Measurements from ENCODE around the gene CES4A. TPM values are rescaled to one million over a fixed set of nuclear protein-coding genes. Genes with fewer than 3 reads are reported as not detected.

Gene CES4A
- total RNA-seq, 2 experiments from 2014 or later, result 8.1 to 11.7 TPM

- CTCF ChIA-PET, result interaction anchor here (0.7 to 21.0 kb wide), 20 partner anchors 11 to 165 kb away, joined by 3 to 395 read pairs (median 10); partner anchors contain the start of genes B3GNT9, CBFB, FBXL8 and HSF4
- no peak overlapping the region for H3K4me3 Mint-ChIP-seq
- H3K27ac Mint-ChIP-seq, result no peak overlapping the region
- H3K36me3 Mint-ChIP-seq, result no peaks in the 10 kb centered on the region
- H3K27me3 Mint-ChIP-seq, result no peaks in the 10 kb centered on the region
- ATAC-seq (no peak), DNase-seq (no peak)
- H3K4me1 Mint-ChIP-seq, result peaks cover 37% of the 10 kb centered on the region
- H3K9me3 Mint-ChIP-seq (ENCODE audit: low read depth), result no peaks in the 10 kb centered on the region
These were observed 30.8 kb downstream of the CES4A start for GRCh38 chr16:67019171-67019570.

DNA sequence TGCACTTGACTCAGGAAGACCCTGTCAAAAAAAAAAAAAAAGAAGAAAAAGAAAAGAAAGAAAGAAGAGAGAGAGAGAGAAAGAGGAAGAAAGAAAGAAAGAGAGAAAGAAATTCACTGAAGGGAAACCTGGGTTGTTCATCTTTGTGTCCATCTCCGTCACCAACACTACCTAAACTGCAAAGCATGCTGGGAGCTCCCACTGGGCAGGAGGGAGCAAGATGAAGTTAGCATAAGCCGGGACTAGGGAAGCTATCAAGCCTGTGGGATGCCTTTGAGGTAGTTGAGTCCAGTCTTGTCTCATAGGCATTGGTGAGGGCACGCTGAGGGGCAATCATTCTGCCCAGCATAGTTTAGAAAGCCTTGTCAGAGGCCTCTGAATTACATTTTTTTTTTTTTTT, 32.9 kb downstream of the CES4A start:
- H3K4me3 Mint-ChIP-seq, result no peak overlapping the region
- H3K27ac Mint-ChIP-seq, result no peak overlapping the region
- peaks cover 32% of the 10 kb centered on the region for H3K4me1 Mint-ChIP-seq
- H3K36me3 Mint-ChIP-seq, result no peaks in the 10 kb centered on the region
- peak; percentile 37 for DNase-seq
- no peak for ATAC-seq
- CTCF ChIA-PET, result interaction anchor here (0.7 to 21.0 kb wide), 6 partner anchors 20 to 439 kb away, joined by 3 to 395 read pairs (median 4); partner anchors contain the start of genes B3GNT9, FBXL8, HSF4 and TRADD
- H3K9me3 Mint-ChIP-seq (ENCODE audit: low read depth), result no peaks in the 10 kb centered on the region
- no peaks in the 10 kb centered on the region for H3K27me3 Mint-ChIP-seq

DNA sequence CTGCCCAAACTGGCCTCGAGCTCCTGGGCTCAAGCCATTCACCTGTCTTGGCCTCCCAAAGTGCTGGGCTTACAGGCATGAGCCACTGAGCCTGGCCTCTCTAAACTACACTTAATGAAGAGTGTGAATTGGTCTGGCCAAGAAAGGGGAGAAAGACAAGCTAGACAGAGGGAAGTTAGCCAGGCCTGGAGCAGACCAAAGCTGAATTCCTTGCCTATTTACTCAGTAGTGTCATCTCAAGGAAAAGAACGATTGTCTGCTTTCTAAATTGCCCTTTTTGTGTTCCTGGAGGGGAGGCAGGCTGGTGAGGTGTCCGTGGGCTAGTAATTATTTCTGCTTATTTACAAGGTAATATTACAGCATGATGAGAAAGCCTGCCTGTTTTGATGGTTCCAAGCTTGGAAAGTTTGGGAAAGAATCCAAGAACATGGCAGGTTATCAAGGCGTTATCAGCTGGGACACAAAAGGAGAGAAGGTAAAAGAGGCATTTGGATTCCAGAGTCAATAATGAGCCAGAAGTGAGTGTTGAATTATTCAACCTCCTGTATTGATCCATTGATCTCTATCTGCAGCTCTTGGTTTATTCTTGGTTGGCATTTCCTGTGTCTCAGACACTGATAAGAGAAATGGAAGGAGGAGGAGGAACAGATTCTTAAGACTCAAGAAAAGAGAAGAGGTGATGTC, 34.3 kb downstream of the CES4A start:
- no peaks in the 10 kb centered on the region for H3K36me3 Mint-ChIP-seq
- CTCF ChIA-PET, result interaction anchor here (0.7 to 21.0 kb wide), 7 partner anchors 10 to 135 kb away, joined by 3 to 395 read pairs (median 7); partner anchors contain the start of genes B3GNT9, FBXL8, HSF4 and TRADD

DNA sequence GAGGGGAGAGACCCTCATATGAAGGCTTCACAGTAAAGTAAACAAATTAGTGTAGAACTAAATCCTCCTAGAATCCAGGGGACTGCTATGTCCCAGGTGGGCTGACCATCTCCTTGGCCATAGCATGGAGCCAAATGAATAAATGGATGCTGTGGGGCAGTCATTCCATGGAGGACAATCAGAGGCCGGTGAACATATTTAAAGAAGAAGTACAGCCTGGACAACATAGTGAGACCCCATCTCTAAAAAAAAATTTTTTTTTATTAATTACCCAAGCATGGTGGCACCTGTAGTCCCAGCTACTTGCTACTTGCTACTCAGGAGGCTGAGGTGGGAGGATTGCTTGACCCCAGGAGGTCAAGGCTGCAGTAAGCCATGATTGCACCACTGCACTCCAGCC, 35.3 kb downstream of the CES4A start:
- Mint-ChIP-seq H3K27me3 (no peaks in the 10 kb centered on the region), H3K9me3 (ENCODE audit: low read depth) (no peaks in the 10 kb centered on the region), H3K36me3 (no peaks in the 10 kb centered on the region), H3K4me1 (peaks cover 23% of the 10 kb centered on the region), H3K4me3 (no peak overlapping the region), H3K27ac (no peak overlapping the region)
- CTCF ChIA-PET, result interaction anchor here (0.8 to 21.0 kb wide), 3 partner anchors 11 to 134 kb away, joined by 3 to 395 read pairs (median 60); partner anchors contain the start of genes B3GNT9, FBXL8, HSF4 and TRADD
- ATAC-seq, result no peak
- no peak for DNase-seq

More for the DNA sequence above, 34.3 kb downstream of the CES4A start:
- Mint-ChIP-seq H3K4me3 (no peak overlapping the region), H3K9me3 (ENCODE audit: low read depth) (no peaks in the 10 kb centered on the region), H3K27me3 (no peaks in the 10 kb centered on the region), H3K27ac (no peak overlapping the region), H3K4me1 (peaks cover 27% of the 10 kb centered on the region)
- DNase-seq (no peak), ATAC-seq (no peak)

- Mint-ChIP-seq H3K9me3 (ENCODE audit: low read depth) (no peaks in the 10 kb centered on the region), H3K27ac (peak overlapping the region; percentile 68), H3K36me3 (no peaks in the 10 kb centered on the region), H3K4me1 (peaks cover 23% of the 10 kb centered on the region), H3K27me3 (no peaks in the 10 kb centered on the region), H3K4me3 (no peak overlapping the region)
- CTCF ChIA-PET, result interaction anchor here (0.6 to 21.0 kb wide), 4 partner anchors 12 to 158 kb away, joined by 3 to 395 read pairs (median 32); partner anchors contain the start of genes B3GNT9, FBXL8, HSF4 and TRADD
- ATAC-seq (no peak), DNase-seq (no peak)
These were observed 36.2 kb downstream of the CES4A start for GRCh38 chr16:67024384-67025209.

DNA sequence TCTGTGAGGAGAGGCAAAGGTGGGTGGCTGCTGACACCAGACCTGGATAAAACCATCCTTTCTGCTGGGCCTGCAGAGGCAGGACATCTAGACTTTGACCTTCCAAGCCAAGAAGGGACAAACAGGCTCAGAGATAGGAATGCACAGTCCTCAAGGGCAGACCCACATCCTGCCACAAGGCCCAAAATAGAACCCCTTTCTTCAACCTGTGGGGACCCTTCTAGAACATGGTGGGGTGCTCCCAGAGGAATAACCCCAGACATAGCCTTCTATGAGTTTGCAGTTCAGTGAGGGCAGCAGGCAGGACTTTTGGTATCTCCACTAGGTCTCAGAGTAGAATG, 36.8 kb downstream of the CES4A start:
- Mint-ChIP-seq H3K4me3 (no peak overlapping the region), H3K4me1 (peaks cover 25% of the 10 kb centered on the region), H3K36me3 (peaks cover 4% of the 10 kb centered on the region), H3K9me3 (ENCODE audit: low read depth) (no peaks in the 10 kb centered on the region), H3K27ac (peak overlapping the region; percentile 68), H3K27me3 (no peaks in the 10 kb centered on the region)
- DNase-seq (peak; percentile 43), ATAC-seq (no peak)
- CTCF ChIA-PET, result interaction anchor here (10.5 to 21.0 kb wide), 2 partner anchors 12 to 133 kb away, joined by 60 to 395 read pairs; partner anchors contain the start of genes B3GNT9, FBXL8, HSF4 and TRADD

- DNase-seq (peak; percentile 33), ATAC-seq (no peak)
- Mint-ChIP-seq H3K27me3 (no peaks in the 10 kb centered on the region), H3K9me3 (ENCODE audit: low read depth) (no peaks in the 10 kb centered on the region), H3K4me3 (no peak overlapping the region), H3K36me3 (peaks cover 13% of the 10 kb centered on the region), H3K4me1 (peaks cover 36% of the 10 kb centered on the region), H3K27ac (no peak overlapping the region)
- CTCF ChIA-PET, result interaction anchor here (0.8 to 10.5 kb wide), 11 partner anchors 8 to 159 kb away, joined by 3 to 75 read pairs (median 7); no protein-coding TSS in a partner anchor
These were observed 38.2 kb downstream of the CES4A start for GRCh38 chr16:67026570-67026969.

GRCh38 chr16:67027046-67027445, 38.7 kb downstream of the CES4A start:
- H3K4me3 Mint-ChIP-seq, result no peak overlapping the region
- peaks cover 41% of the 10 kb centered on the region for H3K4me1 Mint-ChIP-seq
- ATAC-seq (no peak), DNase-seq (peak; percentile 34)
- H3K27me3 Mint-ChIP-seq, result no peaks in the 10 kb centered on the region
- CTCF ChIA-PET, result interaction anchor here (1.1 to 10.5 kb wide), 9 partner anchors 8 to 135 kb away, joined by 3 to 75 read pairs (median 9); partner anchors contain the start of gene B3GNT9
- no peaks in the 10 kb centered on the region for H3K9me3 Mint-ChIP-seq (ENCODE audit: low read depth)
- no peak overlapping the region for H3K27ac Mint-ChIP-seq
- peaks cover 18% of the 10 kb centered on the region for H3K36me3 Mint-ChIP-seq

- CTCF ChIA-PET, result interaction anchor here (0.7 to 10.5 kb wide), 17 partner anchors 9 to 217 kb away, joined by 3 to 75 read pairs (median 5); partner anchors contain the start of genes B3GNT9 and TMEM208
- DNase-seq (no peak), ATAC-seq (no peak)
- H3K4me1 Mint-ChIP-seq, result peaks cover 46% of the 10 kb centered on the region
- H3K27me3 Mint-ChIP-seq, result no peaks in the 10 kb centered on the region
- no peaks in the 10 kb centered on the region for H3K9me3 Mint-ChIP-seq (ENCODE audit: low read depth)
- peaks cover 26% of the 10 kb centered on the region for H3K36me3 Mint-ChIP-seq
- peak overlapping the region; percentile 92 for H3K4me3 Mint-ChIP-seq
- H3K27ac Mint-ChIP-seq, result peak overlapping the region; percentile 94
These were observed 39.8 kb downstream of the CES4A start for GRCh38 chr16:67028167-67028695.

- peak; percentile 95 for DNase-seq
- CTCF ChIA-PET, result interaction anchor here (0.7 to 10.5 kb wide), 17 partner anchors 8 to 217 kb away, joined by 3 to 75 read pairs (median 5); partner anchors contain the start of genes B3GNT9 and TMEM208
- H3K4me3 Mint-ChIP-seq, result peak within 1 kb of the TSS; percentile 92
- H3K9me3 Mint-ChIP-seq (ENCODE audit: low read depth), result no peaks in the 10 kb centered on the region
- H3K36me3 Mint-ChIP-seq, result peaks cover 26% of the 10 kb centered on the region
- H3K27ac Mint-ChIP-seq, result peak within 1 kb of the TSS; percentile 94
- ATAC-seq, result peak; percentile 94
- H3K4me1 Mint-ChIP-seq, result peaks cover 48% of the 10 kb centered on the region
- H3K27me3 Mint-ChIP-seq, result no peaks in the 10 kb centered on the region
These were observed 40.4 kb downstream of the CES4A start, which contains the start of gene CBFB for GRCh38 chr16:67028696-67029253. Gene CBFB (plus strand): TSS chr16:67029149. CDS start chr16:67029408, 259 bp downstream.

DNA sequence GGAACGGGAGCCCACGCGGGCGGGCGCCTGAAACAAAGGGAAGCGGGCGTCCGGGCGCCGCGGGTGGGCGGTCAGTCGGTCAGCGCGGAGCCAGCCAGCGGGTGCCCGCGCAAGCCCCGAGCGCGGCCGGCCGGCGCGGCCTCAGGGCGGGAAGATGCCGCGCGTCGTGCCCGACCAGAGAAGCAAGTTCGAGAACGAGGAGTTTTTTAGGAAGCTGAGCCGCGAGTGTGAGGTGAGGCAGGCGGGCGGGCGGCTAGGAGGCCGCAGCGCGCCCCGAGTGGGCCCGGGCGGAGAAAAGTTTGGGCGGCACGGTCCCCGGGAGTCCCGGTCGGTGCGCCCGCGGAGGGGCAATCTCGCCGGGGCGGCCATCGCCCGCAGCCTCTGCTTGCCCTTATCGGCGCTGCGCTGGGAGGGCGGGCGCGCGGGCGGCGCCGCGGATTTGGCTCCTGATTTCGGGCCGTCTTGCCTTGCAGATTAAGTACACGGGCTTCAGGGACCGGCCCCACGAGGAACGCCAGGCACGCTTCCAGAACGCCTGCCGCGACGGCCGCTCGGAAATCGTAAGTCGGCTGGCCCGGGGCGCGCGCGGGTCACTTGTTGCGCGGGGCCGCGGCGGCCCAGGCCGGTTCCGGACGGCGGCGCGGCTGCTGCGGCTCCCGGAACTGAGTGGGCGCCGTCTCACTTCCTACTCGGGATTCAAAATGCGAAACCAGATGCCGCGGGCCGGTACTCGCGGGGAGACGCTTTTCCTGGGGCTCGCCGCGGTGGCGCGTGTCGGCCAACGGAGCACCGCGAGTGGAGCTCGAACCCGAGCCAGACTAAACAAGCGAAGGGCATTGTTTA, 41.1 kb downstream of the CES4A start:
- DNase-seq, result peak; percentile 78
- peaks cover 48% of the 10 kb centered on the region for H3K4me1 Mint-ChIP-seq
- peak overlapping the region; percentile 90 for H3K27ac Mint-ChIP-seq
- peaks cover 29% of the 10 kb centered on the region for H3K36me3 Mint-ChIP-seq
- H3K4me3 Mint-ChIP-seq, result peak overlapping the region; percentile 92
- peak; percentile 28 for ATAC-seq
- CTCF ChIA-PET, result interaction anchor here (0.6 to 10.5 kb wide), 15 partner anchors 11 to 145 kb away, joined by 3 to 75 read pairs (median 5); partner anchors contain the start of genes FBXL8 and TRADD
- H3K9me3 Mint-ChIP-seq (ENCODE audit: low read depth), result no peaks in the 10 kb centered on the region
- no peaks in the 10 kb centered on the region for H3K27me3 Mint-ChIP-seq
